Midbrain (tissue), 1 donor: ENCODE results near the gene PRM2.

Experiments
- DNase-seq: peaks from one replicate; lab custom pipeline; 2025; lab: John Stamatoyannopoulos, UW

Gene PRM2, protein sequence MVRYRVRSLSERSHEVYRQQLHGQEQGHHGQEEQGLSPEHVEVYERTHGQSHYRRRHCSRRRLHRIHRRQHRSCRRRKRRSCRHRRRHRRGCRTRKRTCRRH

GRCh38 chr16:11276143-11276895, at the start of gene PRM2:
PRM2 (minus strand) TSS chr16:11276480; CDS start chr16:11276370, 110 bp downstream.
- no peak for DNase-seq

GRCh38 chr16:11325404-11326083, 49.3 kb upstream of the PRM2 start:
- DNase-seq = no peak

GRCh38 chr16:11323551-11324336, 47.5 kb upstream of the PRM2 start:
- DNase-seq = no peak

- no peak for DNase-seq
Observed at GRCh38 chr16:11322823-11323222, 46.5 kb upstream of the PRM2 start.

DNA sequence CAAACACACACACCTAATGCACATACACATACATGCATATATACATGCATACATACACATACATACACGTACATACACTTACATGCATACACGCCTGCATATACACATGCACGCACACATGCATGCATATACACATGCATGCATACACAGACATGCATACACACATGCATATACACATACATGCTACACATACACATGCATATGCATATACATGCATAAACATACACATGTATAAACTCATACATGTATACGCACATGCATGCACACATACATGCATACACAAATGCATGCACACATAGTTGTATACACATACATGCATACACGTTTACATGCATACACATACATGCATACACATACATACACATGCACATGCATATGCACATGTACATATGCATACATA, 45.4 kb upstream of the PRM2 start:
- DNase-seq = no peak

GRCh38 chr16:11320170-11320569, 43.9 kb upstream of the PRM2 start:
- DNase-seq = no peak

- DNase-seq = no peak
Observed at GRCh38 chr16:11319529-11320146, 43.4 kb upstream of the PRM2 start.

- DNase-seq = no peak
Observed at GRCh38 chr16:11318817-11319216, 42.5 kb upstream of the PRM2 start.

GRCh38 chr16:11316331-11317015, 40.2 kb upstream of the PRM2 start:
- no peak for DNase-seq

- DNase-seq = no peak
Observed at GRCh38 chr16:11315510-11315909, 39.2 kb upstream of the PRM2 start.

- no peak for DNase-seq
Observed at GRCh38 chr16:11314309-11314894, 38.1 kb upstream of the PRM2 start.

GRCh38 chr16:11313493-11314308, 37.4 kb upstream of the PRM2 start:
- no peak for DNase-seq

DNA sequence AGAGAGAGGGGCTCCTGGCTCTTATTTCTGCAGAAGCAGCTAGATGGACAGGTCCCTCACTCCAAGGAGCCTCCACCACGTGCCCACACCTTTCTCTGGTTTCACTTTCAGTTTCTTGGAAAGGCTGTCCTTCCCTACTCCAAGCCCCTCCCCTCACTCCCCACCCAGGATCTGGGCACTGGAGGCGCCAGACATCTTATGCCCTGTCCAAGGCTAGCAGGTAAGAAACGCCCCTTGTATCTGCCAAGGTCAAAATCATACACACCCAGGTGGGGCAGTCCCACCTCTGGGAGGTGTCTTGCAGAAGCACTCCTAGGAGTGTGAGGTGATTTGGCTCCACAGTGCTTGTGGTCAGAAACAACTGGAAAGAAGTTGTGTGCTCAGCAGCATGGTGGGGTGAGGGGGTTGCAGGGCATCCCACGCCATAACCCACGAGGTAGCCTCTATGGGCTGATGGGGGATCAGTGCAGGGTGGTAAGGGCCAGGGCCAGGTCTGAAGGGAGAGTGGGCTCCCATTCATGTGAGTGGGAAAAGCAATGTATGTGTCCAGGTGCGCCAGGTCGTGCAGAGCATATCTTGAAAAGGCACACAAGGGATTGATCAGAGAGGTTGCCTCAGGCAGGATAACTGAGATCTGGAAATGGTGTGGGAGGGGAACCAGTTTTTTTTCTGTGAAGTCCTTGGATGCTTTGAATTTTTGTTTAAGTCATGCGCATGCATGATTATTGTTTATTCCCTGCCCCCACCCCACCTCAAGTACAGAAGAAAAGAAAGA, 36.6 kb upstream of the PRM2 start:
- no peak for DNase-seq

DNA sequence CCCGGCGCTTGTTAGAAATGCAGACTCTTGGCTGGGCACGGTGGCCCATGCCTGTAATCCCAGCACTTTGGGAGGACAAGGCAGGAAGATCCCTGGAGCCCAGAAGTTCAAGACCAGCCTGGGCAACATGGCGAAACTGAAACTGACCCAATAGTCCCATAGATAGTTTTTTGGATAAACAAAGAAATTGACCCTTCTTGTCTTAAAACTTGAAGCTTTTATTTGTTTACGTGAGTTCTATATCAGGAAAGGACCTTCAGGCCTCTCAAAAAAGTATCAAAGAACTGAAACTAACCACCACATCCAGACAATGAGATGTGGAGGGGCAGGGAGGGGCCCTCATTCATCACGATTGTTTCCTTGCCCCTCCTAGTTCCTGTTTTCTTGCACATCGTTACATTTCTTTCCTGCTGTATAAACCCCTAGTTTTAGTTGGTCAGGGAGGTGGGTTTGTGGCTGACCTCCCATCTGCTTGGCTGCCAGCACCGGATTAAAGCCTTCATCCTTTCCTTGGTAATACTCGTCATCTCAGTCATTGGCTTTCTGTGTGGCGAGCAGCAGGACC, 34.8 kb upstream of the PRM2 start:
- no peak for DNase-seq

- DNase-seq = no peak
Observed at GRCh38 chr16:11310634-11310977, 34.3 kb upstream of the PRM2 start.

DNA sequence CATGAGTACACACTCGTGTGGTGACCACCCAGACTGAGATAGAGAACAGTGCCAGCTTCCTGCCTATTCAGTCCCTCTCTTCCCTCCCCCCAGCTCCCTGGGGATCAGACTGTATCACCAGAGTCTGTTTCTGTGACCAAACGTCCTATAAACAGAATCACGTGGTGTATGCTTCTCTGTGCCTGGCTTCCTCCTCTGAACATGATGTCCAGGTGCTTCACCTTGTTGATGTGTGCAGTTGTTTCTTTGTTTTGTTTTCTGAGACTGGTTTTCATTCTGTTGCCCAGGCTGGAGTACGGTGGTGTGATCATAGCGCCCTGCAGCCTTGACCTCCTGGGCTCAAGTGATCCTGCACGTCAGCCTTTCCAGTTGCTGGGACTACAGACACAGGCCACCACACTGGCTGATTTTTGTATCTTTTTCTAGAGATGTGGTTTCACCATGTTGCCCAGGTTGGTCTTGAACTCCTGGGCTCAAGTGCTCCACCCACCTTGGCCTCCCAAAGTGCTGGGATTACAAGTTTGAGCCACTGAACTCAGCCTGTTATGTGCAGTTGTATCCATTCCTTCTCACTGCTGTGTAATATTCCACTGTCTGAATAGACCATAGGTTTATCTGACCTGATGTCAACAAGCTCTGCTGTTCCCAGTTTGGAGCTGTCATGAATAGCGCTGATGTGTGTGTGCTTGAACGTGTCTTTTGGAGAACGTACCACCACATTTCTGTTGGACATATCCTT, 33.8 kb upstream of the PRM2 start:
- no peak for DNase-seq

GRCh38 chr16:11308493-11309283, 32.4 kb upstream of the PRM2 start:
- DNase-seq = no peak
